ENCODE data around the gene EFCAB14.
"Not testable (repeated sequence)": the region's sequence is repeated elsewhere in the genome, so short reads cannot be mapped to it uniquely, and the experiment has no call there.

Gene EFCAB14

GRCh38 chr1:46654698-46655097 lies 64.2 kb downstream of the EFCAB14 start:
- not testable (repeated sequence) for DNase-seq (ENCODE audit: low read depth in 2 of 2)

- DNase-seq (ENCODE audit: low read depth in 2 of 2) = no peak
These were observed 64.9 kb downstream of the EFCAB14 start for GRCh38 chr1:46654012-46654411.

- DNase-seq (ENCODE audit: low read depth in 2 of 2) = no peak
These were observed 65.4 kb downstream of the EFCAB14 start for GRCh38 chr1:46653405-46653958.

DNA sequence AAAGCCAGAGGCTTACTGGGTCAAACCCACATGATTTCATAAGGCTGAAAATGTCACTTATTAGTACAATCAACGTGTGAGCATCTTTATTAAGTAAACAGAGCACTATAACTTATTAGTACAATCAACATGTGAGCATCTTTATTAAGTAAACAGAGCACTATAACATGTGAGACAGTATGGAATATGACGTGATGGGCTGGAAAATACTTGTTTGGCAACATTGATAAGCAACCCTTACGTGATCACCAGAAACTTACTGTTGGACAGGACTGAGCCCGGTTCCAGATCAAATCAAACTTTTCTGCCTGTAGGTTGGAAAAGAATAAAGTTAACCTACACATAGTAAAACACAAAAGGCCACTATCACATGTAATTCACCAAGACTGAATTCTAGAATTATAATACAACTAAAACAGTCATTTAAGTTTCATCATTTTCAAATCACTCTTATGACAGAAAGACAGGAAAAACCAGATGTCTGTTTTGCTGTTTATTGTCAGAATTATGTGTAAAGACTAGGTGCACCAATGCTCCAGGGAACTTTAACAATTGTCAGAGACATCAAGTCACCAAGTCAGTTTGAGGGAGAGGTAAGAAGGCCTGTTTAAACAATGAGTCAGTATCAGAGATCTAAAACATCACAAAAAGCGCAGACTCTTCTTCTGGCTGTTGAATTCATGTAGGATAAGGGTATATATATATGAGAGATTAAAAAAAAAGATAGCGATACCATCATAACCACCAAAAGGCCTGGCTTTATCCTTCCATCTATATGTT lies 66.4 kb downstream of the EFCAB14 start:
- no peak for DNase-seq (ENCODE audit: low read depth in 2 of 2)

GRCh38 chr1:46651152-46651551 lies 67.8 kb downstream of the EFCAB14 start:
- DNase-seq (ENCODE audit: low read depth in 2 of 2) = not testable (repeated sequence)

GRCh38 chr1:46650491-46650890 lies 68.4 kb downstream of the EFCAB14 start:
- DNase-seq (ENCODE audit: low read depth in 2 of 2) = no peak

- no peak for DNase-seq (ENCODE audit: low read depth in 2 of 2)
These were observed 69.2 kb downstream of the EFCAB14 start for GRCh38 chr1:46649764-46650163.

DNA sequence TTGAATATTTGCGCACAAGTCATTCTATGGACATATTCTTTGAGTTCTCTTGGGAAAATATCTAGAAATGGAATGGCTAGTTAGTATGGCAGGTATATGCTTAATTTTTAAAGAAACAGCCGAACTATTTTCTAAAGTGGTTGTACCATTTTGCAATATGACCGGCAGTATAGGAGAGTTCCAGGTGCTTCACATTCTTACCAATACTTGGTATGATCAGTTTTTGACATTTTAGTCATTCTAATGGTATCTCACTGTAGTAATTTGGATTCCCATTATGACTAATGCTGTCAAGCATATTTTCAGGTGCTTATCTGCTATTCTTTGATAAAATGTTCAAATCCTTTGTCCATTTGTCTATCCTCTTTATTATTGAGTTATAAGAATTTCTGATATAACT lies 71.3 kb downstream of the EFCAB14 start:
- no peak for DNase-seq (ENCODE audit: low read depth in 2 of 2)

GRCh38 chr1:46646844-46647243 lies 72.1 kb downstream of the EFCAB14 start:
- DNase-seq (ENCODE audit: low read depth in 2 of 2) = no peak

DNA sequence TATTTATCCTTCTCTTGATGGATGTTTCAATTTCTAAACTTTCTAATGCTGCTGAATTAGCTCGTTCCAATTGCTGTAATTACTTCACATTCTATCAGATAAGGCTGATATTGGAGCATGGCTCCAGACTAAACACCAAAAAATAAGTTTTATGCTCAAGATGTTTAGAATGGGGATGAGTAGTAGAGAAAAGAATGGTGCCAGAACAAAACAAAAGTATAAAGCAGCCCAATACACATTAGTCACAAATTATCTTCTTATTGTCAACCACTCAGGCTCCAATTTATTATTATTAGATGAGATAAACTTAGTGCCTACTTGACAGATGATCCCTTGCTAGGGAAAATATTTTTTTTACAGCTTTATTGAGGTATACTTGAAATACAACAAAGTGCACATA lies 72.6 kb downstream of the EFCAB14 start:
- no peak for DNase-seq (ENCODE audit: low read depth in 2 of 2)

- no peak for DNase-seq (ENCODE audit: low read depth in 2 of 2)
These were observed 73.1 kb downstream of the EFCAB14 start for GRCh38 chr1:46645815-46646214.

DNA sequence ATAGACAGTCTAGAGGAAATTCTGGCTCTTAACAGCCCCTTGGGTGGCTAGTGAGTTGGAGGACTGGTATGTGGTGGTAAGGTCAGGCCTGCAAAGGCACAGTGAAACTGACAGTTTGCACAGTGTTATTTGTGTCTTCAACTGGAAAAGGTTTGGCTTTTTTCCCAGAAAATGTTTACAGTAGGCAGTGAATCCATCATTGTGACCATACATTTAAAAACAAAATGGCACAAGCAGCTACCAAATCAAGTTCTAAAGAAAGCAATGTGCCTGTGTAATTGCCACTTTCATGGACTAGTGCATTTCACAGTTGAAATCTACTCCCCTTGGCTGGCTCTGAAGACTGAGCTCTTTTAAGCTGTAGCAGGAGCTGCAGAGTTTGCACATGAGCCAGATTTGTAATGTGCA lies 75.5 kb downstream of the EFCAB14 start:
- no peak for DNase-seq (ENCODE audit: low read depth in 2 of 2)

DNA sequence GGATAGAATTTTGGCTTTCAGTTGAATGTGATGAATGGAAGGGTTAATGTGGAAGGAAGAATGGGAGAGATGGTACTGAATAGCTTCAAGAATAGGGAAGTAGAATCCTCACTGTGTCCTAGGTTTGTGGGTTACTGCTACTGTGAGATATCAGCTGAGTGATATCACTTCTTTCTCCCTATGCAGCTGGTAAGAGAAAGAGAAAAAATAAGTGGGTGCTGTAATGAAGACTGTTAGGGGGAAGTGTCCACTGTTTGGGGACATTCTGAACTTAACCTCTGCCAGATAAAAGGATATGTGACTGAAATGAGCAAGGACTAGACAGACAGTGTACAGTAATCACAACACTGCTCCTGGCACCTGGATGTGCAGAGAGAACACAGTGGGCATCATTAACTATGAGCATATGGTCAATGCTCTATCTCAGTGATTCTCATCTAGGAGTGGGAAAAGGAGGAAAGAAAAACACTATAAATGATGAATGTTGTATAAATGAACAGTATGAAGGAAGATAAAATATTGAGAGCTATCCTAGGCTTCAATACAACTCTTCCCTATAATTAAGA lies 76.7 kb downstream of the EFCAB14 start:
- no peak for DNase-seq (ENCODE audit: low read depth in 2 of 2)

DNA sequence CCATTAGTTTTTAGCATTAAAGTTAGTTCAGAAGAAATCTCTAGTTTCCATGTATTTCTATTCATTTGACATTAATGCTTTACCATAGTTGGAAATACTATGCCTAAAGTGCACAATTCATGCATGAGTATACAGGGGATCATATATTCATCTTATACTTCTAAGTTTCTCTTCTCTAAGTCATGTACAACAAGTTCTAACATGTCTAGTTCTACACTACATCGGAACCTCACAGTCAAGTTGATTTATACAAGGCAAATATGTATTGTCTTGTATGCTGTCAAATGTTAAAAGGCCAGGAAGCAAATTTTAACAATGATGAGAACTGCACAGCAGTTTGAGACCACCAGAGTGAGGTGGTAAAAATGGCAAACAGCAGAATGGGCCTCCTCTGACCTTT lies 79.4 kb downstream of the EFCAB14 start:
- DNase-seq (ENCODE audit: low read depth in 2 of 2) = no peak

- DNase-seq (ENCODE audit: low read depth in 2 of 2) = no peak
These were observed 80.0 kb downstream of the EFCAB14 start for GRCh38 chr1:46638921-46639320.

- no peak for DNase-seq (ENCODE audit: low read depth in 2 of 2)
These were observed 81.3 kb downstream of the EFCAB14 start for GRCh38 chr1:46637444-46638083.

- no peak for DNase-seq (ENCODE audit: low read depth in 2 of 2)
These were observed 83.7 kb downstream of the EFCAB14 start for GRCh38 chr1:46635205-46635604.

DNA sequence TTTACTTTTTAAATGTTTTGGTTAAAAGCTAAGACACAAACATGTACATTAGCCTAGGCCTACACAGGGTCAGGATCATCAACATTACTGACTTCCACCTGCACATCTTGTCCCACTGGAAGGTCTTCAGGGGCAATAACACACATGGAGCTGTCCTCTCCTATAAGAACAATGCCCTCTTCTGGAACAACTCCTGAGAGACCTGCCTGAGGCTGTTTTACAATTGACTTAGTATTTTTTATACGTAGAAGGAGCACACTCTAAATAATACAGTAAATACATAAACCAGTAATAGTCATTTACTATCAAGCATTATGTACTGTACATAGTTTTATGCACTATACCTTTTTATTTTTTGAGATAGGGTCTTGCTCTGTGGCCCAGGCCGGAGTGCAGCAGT lies 88.2 kb downstream of the EFCAB14 start:
- no peak for DNase-seq (ENCODE audit: low read depth in 2 of 2)

Measured in stimulated activated CD8-positive, alpha-beta memory T cell treated with anti-CD3 and anti-CD28 coated beads, Interleukin-2, amount 100 ng/mL, for 48 hours (primary cell).